GM19397 (cell line): ENCODE measurements around the gene SLC66A2.

Experiments used
- ATAC-seq: cut with Tn5 transposase; IDR thresholded peaks from one replicate; pipeline ENCODE4 v1.9.1; 2021; ENCODE audit warnings: mild to moderate bottlenecking, moderate library complexity; ENCODE audit not compliant: unreplicated experiment

The SLC66A2 gene

DNA sequence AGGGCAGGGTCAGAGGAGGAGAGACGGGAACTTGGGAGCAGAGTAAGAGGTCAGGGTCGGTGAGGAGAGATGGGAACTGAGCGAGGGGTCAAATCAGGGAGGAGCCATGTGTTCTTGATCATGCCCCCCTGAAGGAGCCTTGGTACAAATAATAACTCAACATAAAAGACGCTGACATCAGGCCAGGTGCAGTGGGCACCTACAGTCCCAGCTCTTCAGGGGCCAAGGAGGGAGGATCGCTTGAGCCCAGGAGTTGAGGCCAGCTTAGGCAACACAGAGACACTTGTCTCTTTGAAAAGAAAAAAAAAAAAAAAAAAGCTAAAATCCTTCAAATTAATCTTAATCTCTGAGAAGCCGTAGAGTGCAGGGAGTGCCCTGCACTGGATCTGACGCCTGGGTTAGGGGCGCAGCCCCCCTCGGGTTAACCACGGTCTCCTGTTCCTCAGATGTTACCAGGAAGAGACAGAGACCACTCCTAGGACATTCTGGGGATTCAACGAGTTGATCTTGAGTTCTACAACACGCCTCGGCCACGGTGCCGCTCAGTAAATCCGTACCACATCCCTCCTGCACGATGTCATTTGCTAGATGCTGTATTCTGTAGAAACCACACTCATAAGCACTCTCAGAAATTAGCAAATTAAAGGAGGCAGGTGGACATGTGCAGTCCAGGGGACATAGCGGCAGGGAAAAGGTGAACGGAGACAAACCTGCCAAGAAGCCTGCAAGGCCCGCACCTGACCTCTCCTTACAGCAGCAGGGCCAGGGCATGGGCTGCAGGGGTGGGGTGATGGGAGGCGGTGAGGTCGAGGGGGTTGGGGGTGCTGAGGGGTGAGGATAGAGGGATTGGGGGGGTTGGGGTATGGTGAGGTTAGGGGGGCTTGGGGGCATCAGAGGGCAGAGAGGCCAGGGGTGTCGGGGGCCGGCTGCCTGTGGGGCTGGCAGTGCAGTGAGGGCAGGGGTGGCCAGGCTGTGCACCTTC is 29.2 kb downstream of the SLC66A2 start:
- no peak for ATAC-seq

DNA sequence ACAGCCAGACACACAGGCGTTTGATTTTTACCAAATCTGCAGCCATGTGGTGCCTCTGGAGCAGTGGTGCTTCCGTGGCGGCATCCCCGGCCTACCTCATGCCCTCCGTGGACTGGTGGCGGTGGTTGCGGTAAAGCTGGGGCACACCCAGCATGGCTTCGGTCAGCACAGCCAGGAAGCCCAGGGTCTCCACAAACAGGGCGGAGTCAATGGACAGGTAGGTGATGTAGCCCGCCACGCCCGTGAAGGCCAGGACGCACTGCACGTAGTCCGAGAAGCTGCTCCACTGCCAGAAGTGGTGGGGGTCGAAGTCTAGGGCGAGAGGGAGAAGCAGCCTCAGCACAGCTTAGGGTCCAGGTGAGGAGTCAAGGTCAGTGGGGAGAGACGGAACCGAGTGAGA is 32.4 kb downstream of the SLC66A2 start:
- ATAC-seq = no peak

DNA sequence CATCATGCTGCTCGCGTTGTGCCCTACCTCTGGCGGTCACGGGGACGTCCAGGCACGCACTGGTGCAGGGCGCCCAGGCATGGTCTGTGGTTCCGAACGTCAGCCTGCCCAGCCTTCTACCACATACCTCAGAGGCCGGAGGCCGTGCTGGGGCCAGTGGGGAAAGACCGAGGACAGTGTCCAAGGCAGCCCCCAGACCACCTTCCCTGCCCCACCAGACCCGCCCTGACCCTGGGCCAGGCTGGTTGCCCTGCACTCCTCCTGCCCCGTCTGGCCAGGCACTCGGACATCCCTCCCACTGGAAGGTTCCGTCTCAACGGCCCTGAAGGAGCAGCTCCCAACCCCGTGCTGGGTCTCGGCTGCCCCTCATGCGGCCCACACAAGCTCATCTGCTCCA is 32.8 kb downstream of the SLC66A2 start:
- no peak for ATAC-seq

DNA sequence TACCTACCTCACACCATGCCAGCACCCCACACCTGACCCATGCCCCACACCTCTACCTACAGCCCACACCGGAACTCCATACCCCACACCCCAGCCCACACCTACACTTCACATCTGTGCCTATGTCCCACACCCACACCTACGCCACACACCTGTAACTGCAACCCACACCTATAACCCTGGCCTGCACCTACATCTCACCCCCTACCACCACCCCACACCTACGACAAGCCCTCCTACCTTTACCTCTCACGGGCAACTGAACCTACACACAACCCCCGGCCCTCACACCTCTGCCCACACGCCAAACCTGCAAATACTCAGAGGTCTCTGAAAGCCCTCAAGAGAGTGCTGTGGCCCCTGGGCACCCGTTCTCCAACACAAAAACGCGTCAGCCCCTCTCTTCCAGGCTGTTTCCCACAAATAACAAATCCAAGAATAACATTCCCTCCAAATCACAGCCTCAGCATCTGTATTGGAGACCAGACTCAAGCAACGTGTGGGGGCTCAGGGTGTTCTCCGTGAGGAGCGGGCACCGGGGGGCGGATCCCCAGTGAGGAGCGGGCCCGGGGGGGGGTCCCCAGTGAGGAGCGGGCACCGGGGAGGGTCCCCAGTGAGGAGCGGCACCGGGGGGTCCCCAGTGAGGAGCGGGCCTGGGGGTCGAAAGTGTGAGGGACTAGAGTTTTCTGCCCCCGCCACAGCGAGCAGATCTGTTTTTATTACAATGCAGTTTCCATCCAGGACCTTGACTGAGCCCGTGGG is 33.4 kb downstream of the SLC66A2 start:
- no peak for ATAC-seq

DNA sequence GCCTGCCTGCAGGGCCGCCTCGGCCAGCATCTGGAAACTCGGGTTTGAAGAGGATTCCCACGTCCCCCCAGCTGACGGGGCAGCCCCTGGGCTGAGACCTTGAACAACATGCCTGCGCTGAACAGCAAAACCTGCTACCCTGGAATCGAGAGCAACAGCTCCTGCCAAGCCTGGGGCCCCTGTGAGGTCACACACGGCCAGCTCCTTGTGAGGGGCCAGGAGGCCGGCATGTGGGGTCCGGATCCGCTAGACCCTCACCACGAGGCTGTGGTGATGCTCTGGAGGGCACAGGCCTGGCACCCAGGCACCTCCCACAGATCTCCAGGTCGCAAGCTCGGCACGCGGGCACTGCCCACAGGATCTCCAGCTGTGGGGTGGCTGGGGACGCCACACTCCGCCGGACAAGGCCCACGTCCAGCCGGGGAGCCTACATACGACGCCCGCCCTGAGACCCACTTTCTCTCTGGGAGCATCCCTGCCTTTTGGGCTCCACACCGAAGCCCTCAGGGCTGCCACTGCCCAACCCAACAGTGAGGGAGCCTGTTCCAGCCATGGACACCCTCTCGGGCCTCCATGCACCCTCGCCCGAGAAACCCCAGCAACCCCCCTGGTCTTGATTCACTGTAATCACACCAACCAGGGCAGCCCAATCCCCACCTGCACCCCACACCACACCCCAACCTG is 34.1 kb downstream of the SLC66A2 start:
- no peak for ATAC-seq

DNA sequence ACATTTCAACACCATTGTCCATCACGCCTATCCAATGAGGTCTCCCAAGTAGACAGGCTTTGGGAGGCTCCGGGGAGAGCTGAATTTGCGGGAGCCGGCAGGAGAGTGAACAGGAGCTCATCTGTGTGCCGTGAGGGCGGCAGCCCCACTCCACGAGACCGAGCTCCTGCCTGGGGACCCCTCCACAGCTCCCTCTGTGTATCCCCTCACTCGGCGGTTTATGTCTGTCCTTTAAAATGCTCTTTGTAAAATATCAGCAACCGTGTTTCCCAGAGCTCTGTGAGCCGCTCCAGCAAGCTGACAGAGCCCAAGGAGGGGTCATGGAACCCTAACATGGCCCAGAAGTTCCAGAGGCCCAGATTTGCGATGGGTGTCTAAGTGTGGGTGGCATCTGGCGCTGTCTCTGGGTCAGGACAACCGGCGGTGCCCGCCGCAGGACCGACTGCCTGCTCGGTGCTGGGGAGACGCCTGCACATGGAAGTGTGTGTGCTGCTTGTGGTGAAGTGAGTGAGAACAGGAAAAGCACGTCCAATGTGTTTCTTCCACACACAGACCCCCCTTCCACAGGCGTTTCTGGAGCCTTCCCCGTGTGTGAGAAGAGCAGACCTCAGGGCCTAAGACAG is 34.8 kb downstream of the SLC66A2 start:
- no peak for ATAC-seq

DNA sequence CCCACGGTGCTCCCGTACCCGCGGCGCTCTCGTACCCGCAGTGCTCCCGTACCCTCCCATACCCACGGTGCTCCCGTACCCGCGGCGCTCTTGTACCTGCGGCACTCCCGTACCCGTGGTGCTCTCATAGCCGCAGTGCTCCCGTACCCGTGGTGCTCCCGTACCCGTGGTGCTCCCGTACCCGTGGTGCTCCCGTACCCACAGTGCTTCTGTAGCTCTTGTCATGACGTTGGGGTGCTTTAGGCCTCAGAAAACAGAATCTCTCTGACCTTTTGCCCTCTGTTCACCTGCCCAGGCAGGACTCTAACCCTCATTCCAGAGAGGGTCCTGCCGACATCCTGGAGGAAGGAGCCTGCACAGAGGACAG is 35.3 kb downstream of the SLC66A2 start:
- ATAC-seq = no peak

DNA sequence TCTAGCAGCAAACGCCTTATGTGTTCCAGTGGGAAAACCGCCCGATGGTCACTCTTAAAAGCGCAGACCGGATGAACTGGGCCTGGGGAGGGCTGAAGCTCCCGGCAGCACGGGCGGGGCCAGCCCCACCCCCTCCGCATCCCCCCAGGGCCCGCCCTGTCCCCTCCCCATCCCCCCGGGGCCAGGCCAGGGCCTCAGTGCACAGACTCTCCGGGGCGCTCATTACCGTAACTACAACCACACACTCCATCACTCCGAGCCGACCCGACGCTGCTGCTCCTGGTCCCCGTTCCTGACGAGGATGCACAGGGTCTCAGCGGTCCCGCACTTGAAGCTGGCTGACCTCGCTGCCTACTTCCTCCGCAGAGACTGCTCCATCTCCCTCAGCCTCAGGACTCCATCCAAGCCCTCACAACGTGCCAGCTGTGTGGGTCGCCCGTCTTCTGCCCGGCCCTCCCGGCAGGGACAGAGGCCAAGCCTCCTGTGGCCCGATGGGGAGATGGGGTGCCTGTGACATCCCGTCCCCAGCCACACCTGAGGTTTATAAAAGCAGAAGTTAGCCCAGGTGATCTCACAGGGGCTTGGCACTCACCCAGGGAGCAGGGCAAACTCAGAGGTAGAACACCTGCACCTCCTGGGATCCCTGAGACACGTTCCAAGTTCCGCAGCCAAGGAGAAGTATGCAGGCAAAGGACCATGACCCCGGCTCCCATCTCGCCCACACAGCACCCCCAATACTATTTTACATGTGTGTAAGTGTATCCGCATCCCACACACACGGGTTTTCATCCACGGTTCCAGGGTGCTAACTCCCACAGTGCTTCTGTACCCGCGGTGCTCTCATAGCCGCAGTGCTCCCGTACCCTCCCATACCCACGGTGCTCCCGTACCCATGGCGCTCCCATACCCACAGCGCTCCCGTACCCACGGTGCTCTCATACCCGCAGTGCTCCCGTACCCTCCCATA is 36.0 kb downstream of the SLC66A2 start:
- ATAC-seq = no peak

DNA sequence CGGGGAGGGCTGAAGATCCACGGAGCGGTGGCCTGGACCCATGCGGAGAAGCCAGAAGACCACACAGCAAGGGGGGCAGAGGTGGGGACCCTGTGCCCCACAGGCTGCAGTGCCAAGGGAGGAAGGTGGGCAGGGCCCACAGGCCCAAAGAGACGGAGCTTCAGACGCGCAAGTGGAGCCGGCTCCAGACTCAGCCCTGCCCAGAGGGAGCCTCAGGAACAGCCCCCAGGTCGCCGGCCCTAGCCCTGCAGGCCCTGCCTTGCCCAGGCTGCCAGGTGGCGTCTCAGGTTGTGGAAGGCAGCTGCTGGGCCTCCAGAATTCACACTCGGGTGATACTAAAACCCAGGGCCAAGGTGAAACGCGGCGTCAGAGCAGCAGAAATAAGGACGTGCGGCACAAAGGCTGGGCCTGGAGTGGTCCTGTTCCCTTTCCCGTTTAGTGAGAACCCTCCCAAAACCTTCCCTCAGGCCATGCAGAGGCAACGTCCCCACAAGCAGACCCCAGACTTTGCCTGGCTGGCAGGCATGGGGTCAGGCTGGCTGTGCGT is 36.8 kb downstream of the SLC66A2 start:
- no peak for ATAC-seq

DNA sequence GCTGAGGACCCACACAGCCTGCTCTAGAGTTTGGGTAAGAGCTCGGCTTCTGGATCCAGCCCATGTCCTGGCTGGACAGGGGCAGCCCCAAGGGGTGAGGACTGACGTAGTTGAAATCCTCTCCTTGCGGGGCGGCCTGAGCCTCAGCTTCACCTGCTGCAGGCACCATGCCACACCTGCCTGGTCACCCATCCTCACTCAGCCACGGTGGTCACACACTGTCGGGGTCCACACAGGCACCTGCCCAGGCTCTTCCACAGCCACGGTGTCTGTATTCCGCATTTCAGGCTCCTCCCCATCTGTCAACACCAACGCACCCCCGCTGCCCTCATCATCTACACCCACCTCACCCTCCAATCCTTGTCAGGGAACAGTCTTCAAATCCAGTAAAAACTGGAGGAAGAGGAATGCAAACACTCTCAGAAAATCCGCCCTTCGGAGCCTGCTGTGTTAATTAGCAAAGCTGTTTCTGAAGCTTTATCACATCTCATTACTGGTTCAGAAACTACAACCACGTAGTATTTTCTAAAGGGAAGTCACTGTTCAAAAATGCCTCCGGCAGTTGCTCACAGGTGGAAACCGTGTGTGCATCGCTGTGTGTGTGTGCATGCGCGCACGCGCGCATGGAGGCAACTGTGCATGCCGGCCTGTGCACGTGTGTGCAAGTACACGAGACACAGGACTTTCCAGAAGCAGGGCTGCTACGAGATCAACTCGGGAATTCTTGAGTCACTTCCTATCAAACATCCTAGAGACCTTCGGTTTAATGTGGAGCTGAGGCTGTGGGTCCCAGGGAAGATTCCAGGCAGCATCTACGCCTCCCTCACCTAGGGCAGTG is 38.2 kb downstream of the SLC66A2 start:
- ATAC-seq = no peak

DNA sequence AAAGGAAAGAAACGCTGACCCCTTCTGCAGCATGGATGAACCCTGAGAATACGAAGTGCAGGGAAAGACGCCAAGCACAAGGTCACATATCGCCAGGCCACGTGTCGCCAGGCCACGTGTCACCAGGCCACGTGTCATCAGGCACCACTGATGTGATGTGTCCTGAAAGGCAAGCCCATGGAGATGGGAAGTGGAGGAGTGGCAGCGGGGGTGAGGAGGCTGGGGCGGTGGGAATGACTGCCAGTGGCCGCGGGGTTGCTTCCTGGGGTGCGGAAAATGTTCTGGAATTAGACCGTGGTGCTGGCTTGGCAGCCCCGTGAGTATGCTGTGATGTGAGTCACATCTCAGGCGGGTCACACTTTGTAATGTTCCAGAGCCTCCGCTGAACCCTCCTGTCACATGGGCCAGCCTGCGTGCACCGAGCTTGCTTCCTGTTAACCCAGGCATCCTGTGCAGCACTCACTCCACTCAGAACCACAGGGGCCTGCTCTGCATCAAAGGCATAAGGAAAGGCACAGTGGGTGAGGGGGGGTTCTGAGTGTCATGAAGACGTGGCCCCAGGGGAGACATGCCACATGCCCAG is 39.0 kb downstream of the SLC66A2 start:
- no peak for ATAC-seq

DNA sequence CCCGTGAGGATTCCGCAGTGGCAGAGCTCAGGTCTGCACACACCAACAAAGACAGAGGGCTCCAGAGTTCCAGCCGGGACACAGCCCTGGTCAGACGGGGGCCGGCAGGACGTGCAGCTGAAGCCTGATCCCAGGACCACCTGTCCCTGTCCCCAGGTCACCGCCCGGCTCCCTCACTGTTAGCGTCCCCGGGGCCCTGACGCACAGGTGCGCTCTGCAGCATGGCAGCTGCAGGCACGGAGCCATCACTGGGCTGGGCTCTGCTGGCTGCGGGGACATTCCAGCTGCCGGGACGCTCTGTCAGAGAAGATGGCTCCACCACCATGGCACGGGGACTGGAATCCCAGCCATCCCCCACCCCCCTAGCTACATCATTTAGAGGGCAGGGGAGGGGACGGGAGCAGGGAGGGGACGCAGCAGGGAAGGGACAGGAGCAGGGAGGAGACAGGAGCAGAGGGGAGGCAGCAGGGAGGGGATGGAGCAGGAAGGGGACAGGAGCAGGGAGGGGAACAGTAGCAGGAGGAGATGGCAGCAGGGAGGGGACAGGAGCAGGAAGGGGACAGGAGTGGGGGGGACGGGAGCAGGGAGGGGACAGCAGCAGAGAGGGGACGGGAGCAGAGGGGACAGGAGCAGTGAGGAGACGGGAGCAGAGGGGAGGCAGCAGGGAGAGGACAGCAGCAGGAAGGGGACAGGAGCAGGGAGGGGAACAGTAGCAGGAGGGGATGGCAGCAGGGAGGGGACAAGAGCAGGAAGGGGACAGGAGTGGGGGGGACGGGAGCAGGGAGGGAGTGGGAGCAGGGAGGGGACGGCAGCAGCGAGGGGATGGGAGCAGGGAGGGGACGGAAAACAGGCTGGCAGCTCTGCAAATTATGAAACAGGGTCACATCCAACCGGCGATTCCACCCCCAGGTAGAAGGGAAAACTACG is 39.8 kb downstream of the SLC66A2 start:
- no peak for ATAC-seq

DNA sequence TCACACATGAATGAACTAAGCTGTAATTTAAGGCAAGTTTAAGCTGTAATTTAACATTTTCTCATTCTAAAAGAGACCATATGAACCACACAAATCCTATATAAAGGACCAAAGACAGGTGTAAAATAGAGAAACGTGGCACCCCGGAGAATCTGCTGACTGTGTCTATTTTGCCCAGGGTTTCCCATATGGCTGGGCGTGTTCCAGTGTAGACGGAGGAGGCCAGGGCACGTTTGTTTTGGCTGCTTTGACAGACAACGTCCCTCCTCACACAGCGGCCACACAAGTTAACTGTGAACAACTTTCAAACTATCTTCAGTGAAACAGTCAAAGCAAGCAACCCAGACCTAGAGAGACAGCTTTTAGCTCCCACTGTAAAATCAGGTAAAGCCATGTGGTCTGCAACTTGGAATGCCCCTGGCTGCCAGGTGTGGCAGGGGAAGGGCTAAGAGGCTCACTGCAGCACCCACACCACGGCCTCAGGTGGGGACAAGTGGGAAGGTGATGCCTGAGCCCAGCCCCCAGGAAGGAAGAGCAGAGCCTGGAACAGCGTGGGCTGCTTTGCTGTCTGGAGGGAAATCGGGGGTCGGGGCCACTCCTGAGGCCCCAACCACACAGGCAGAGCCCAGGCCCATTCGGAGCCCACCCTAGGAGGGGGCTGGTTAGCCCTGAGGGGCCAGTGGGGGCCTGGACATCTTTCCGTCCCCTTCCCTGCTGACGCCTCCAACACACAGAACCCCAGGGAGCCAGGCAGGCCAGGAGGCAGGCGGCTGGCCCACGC is 40.7 kb downstream of the SLC66A2 start:
- no peak for ATAC-seq

DNA sequence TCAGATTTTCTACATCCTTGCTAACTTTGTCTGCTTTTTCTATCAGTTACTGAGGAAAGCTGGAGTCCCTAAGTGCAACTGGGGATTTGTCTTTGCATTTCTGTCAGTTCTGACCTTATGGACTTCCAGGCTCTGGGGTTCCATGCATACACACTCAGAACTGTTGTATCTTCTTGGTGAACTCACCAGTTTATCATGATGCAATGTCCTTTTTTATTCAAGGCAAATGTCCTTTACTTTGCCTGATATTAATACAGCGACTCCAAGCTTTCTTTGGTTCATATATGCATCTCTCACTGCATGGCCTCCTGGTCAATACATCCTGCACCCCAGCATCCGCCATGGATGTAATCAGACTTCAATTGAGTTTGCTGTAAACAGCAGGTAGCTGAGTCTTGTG is 44.7 kb downstream of the SLC66A2 start:
- ATAC-seq = no peak

DNA sequence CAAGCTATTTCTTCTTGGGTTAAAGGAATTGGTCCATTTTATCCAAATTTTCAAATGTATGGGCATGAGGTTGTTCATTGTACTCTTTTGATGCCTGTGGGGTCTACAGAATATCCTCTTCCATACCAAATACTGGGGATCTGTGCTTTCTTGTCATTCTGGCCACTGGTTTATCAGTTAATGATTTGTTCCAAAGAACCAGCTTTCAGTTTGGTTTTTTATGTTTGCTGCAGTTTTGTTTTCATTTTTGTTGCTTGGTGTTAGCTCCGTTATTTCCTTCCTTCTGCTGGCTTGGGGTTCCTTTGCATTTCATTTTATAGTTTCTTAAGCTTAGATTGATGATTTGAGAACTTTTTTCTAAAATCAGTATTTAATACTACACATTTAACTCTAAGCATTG is 45.5 kb downstream of the SLC66A2 start:
- no peak for ATAC-seq

DNA sequence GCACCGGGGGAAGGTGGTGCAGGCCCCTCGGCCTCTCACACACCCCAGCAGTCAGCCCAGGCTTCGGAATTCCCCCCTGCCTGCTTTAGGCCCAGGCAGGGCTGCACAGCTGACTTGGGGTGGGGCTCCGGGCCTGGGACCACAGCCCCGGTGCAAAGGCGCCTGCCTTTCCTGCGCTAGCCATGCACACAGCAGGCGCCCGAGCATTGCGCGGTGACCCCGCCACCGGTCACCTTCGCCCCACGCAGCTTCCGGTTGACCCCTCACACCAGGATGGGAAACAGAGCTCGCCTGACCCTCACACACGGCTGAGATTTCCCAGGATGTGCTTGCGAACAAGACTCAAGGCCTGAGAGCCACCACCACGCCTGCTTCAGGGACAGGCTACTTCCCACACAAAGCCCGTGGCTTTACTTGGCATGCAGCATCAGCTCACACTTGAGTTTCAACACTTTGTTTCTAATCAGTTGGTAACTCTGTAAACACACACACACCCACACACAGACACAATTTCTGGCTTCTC is 46.0 kb downstream of the SLC66A2 start:
- ATAC-seq = no peak
